H1 (cell line): ENCODE data around the gene TNIP3. TPM values are rescaled to one million over a fixed set of nuclear protein-coding genes. Genes with fewer than 3 reads are reported as not detected.
"Not testable (repeated sequence)": the region's sequence is repeated elsewhere in the genome, so short reads cannot be mapped to it uniquely, and the experiment has no call there.

Experiments
- CTCF ChIA-PET: fragments of 300-600 bp; sonication (Branson Sonifier 250); formaldehyde crosslinking; loops from one replicate; lab custom pipeline; 2021; ENCODE audit not compliant: partially characterized antibody; lab: Charles Lee
- POLR2A ChIA-PET: fragments of 300-600 bp; sonication (Branson Sonifier 250); formaldehyde crosslinking; loops from one replicate; lab custom pipeline; 2021; ENCODE audit warnings: inconsistent platforms; ENCODE audit not compliant: partially characterized antibody; lab: Charles Lee
- DNase-seq, 2 experiments: peaks; one replicate each; pipeline versions ENCODE4 v3.0.0 to v3.0.0-alpha.2; 2010 to 2022; ENCODE audit warnings: low spot score in 2 of 2, low read depth in 1 of 2, mixed read lengths in 1 of 2
- FAIRE-seq: peaks from 2 replicates; lab custom pipeline; 2011; peaks lifted over from hg19 to GRCh38; lab: Jason Lieb, UNC
- H2AFZ ChIP-seq: 2 replicates; pipeline ENCODE4 v1.8.1; 2012; ENCODE audit warnings: low read length, inconsistent platforms
- H2AK5ac ChIP-seq: 2 replicates; pipeline ENCODE4 v1.6.1; 2013; ENCODE audit warnings: low read depth, low read length
- H2BK120ac ChIP-seq: replicated peaks from 2 replicates; pipeline ENCODE3; 2013; ENCODE audit warnings: low read depth, low read length, inconsistent platforms
- H2BK12ac ChIP-seq: 2 replicates; pipeline ENCODE4 v1.6.1; 2013; ENCODE audit warnings: low read depth, low read length
- H2BK15ac ChIP-seq: 2 replicates; pipeline ENCODE4 v1.6.1; 2013; ENCODE audit warnings: low read length
- H2BK20ac ChIP-seq: 2 replicates; pipeline ENCODE4 v1.6.1; 2013; ENCODE audit warnings: low read length
- H2BK5ac ChIP-seq: 2 replicates; pipeline ENCODE4 v1.6.1; 2013; ENCODE audit warnings: low read depth, low read length
- H3K14ac ChIP-seq: 2 replicates; pipeline ENCODE4 v1.6.1; 2013; ENCODE audit warnings: inconsistent platforms; ENCODE audit not compliant: insufficient read length
- H3K18ac ChIP-seq: 2 replicates; pipeline ENCODE4 v1.6.1; 2013; ENCODE audit warnings: low read length; ENCODE audit errors: extremely low read depth
- H3K23ac ChIP-seq: 2 replicates; pipeline ENCODE4 v1.6.1; 2013; ENCODE audit warnings: inconsistent platforms; ENCODE audit not compliant: insufficient read length
- H3K23me2 ChIP-seq: 2 replicates; pipeline ENCODE4 v1.6.1; 2013; ENCODE audit warnings: low read depth, low read length
- H3K27ac ChIP-seq: 2 replicates; pipeline ENCODE4 v1.6.1; 2011; ENCODE audit warnings: low read depth, low read length, inconsistent platforms
- H3K27me3 ChIP-seq, 4 experiments: replicated peaks in 1 of 4; 1 replicate in 1 of 4; 2 replicates in 3 of 4; pipeline versions ENCODE4 v1.6.1 to v1.8.1; 2011 to 2013; ENCODE audit warnings: low read length in 3 of 4, mild to moderate bottlenecking in 3 of 4, inconsistent platforms in 2 of 4, mixed read lengths in 2 of 4, moderate library complexity in 1 of 4; ENCODE audit not compliant: control insufficient read depth in 3 of 4, insufficient read depth in 3 of 4; ENCODE audit errors: extremely low read depth in 1 of 4
- H3K36me3 ChIP-seq, 4 experiments: 2 replicates each; pipeline versions ENCODE4 v1.6.1 to v1.8.1; 2011 to 2013; ENCODE audit warnings: mild to moderate bottlenecking in 4 of 4, low read length in 3 of 4, moderate library complexity in 2 of 4, control low read depth in 1 of 4, inconsistent platforms in 1 of 4; ENCODE audit not compliant: insufficient read depth in 4 of 4, control insufficient read depth in 2 of 4
- H3K4ac ChIP-seq: replicated peaks from 2 replicates; pipeline ENCODE3; 2013; ENCODE audit warnings: low read length, low read depth, mixed read lengths, inconsistent platforms; ENCODE audit not compliant: insufficient read length
- H3K4me1 ChIP-seq, 4 experiments: replicated peaks in 1 of 4; 1 replicate in 1 of 4; 2 replicates in 3 of 4; pipeline versions ENCODE4 v1.6.1 to v1.8.1; 2011 to 2013; ENCODE audit warnings: low read length in 3 of 4, inconsistent platforms in 2 of 4, mixed read lengths in 1 of 4; ENCODE audit not compliant: insufficient read depth in 4 of 4, control insufficient read depth in 3 of 4
- H3K4me2 ChIP-seq, 2 experiments: 2 replicates each; pipeline versions ENCODE4 v1.6.1 to v1.8.1; 2011 to 2013; ENCODE audit warnings: low read depth in 2 of 2, low read length in 2 of 2, control low read depth in 1 of 2, inconsistent platforms in 1 of 2, mild to moderate bottlenecking in 1 of 2; ENCODE audit not compliant: insufficient read depth in 1 of 2
- H3K4me3 ChIP-seq, 4 experiments: fragments of 200-600, 300-600 bp in 1 of 4; sonication (generic), shearing (Covaris generic), sonication (Bioruptor Twin) in 1 of 4; 2 replicates each; pipeline versions ENCODE4 v1.5.1 to v1.8.1; 2011 to 2016; ENCODE audit warnings: low read length in 4 of 4, low read depth in 3 of 4, control low read depth in 2 of 4, inconsistent platforms in 2 of 4, mild to moderate bottlenecking in 2 of 4, mixed read lengths in 1 of 4, moderate library complexity in 1 of 4; ENCODE audit not compliant: insufficient read depth in 2 of 4; ENCODE audit errors: extremely low read depth in 1 of 4
- H3K56ac ChIP-seq: replicated peaks from 2 replicates; pipeline ENCODE3; 2013; ENCODE audit warnings: low read depth, mild to moderate bottlenecking, mixed read lengths, low read length, inconsistent platforms; ENCODE audit not compliant: insufficient read length
- H3K79me1 ChIP-seq: 2 replicates; pipeline ENCODE4 v1.6.1; 2013; ENCODE audit warnings: low read depth, low read length, control low read depth
- H3K79me2 ChIP-seq, 2 experiments: 2 replicates each; pipeline versions ENCODE4 v1.6.1 to v1.8.1; 2012 to 2013; ENCODE audit warnings: low read length in 2 of 2, mild to moderate bottlenecking in 2 of 2, inconsistent platforms in 1 of 2; ENCODE audit not compliant: insufficient read depth in 2 of 2, control insufficient read depth in 1 of 2
- H3K9ac ChIP-seq, 4 experiments: replicated peaks in 1 of 4; 1 replicate in 1 of 4; 2 replicates in 3 of 4; pipeline versions ENCODE4 v1.6.1 to v1.8.1; 2011 to 2013; ENCODE audit warnings: low read depth in 3 of 4, low read length in 3 of 4, control low read depth in 2 of 4, mild to moderate bottlenecking in 2 of 4, moderate library complexity in 2 of 4, inconsistent platforms in 1 of 4; ENCODE audit errors: extremely low read depth in 1 of 4
- H3K9me3 ChIP-seq, 2 experiments: 2 replicates each; pipeline versions ENCODE4 v1.6.1 to v1.8.1; 2012 to 2013; ENCODE audit warnings: mild to moderate bottlenecking in 2 of 2, moderate library complexity in 2 of 2, control low read depth in 1 of 2, inconsistent platforms in 1 of 2, low read depth in 1 of 2, low read length in 1 of 2, mixed read lengths in 1 of 2; ENCODE audit not compliant: insufficient read depth in 2 of 2
- H4K20me1 ChIP-seq, 2 experiments: replicated peaks in 1 of 2; 2 replicates each; pipeline versions ENCODE3 to v1.8.1; 2011 to 2013; ENCODE audit warnings: inconsistent platforms in 2 of 2, low read length in 2 of 2, mild to moderate bottlenecking in 1 of 2; ENCODE audit not compliant: insufficient read depth in 2 of 2, control insufficient read depth in 1 of 2
- H4K5ac ChIP-seq: 2 replicates; pipeline ENCODE4 v1.6.1; 2013; ENCODE audit warnings: low read length, low read depth, mixed read lengths, inconsistent platforms; ENCODE audit not compliant: insufficient read length
- H4K8ac ChIP-seq: 2 replicates; pipeline ENCODE4 v1.8.0; 2013; ENCODE audit warnings: mild to moderate bottlenecking, moderate library complexity, low read length, inconsistent platforms; ENCODE audit not compliant: insufficient read depth; ENCODE audit errors: extremely low read depth
- H4K91ac ChIP-seq: replicated peaks from 2 replicates; pipeline ENCODE3; 2013; ENCODE audit warnings: low read length, mixed read lengths, inconsistent platforms; ENCODE audit not compliant: insufficient read length
- WGBS, 2 experiments: shearing (Covaris generic) in 1 of 2; methylation state at CpG; one replicate each; pipeline versions ENCODE4 v1.1.6 to v1.1.7; 2013 to 2015; ENCODE audit warnings: low lambda C conversion rate in 2 of 2, mixed read lengths in 2 of 2, inconsistent platforms in 1 of 2, low coverage in 1 of 2, missing lambda C conversion rate in 1 of 2; ENCODE audit not compliant: insufficient replicate concordance in 2 of 2, insufficient coverage in 1 of 2, insufficient read length in 1 of 2; ENCODE audit errors: extremely low coverage in 1 of 2, missing lambda C conversion rate in 1 of 2; 5-methylcytosine and 5-hydroxymethylcytosine counted together
- polyA plus RNA-seq, 7 experiments: library from polyadenylated mRNA; depleted of rRNA in 3 of 7; stranded (reverse) in 5 of 7; unstranded in 2 of 7; fragments of >200 nt in 5 of 7; fragments of 200-250 nt in 2 of 7; gene quantifications; 1 replicate in 5 of 7; 2 replicates in 1 of 7; 4 replicates in 1 of 7; pipeline versions ENCODE4 v1.2.1 to v1.2.3, GENCODE V29; 2011 to 2013; ENCODE audit warnings: missing spikeins in 2 of 7, mixed read lengths in 2 of 7
- total RNA-seq: library from RNA; stranded (reverse); fragmentation: NEBNext Ultra II Directional; extraction: Animal tissue kit (Norgen Biotek cat#: 25700); gene quantifications from 2 replicates; pipeline ENCODE4 v1.2.1, GENCODE V29; 2021

TNIP3 gene
- total and polyA plus RNA-seq, 2 of the 8 experiments (the other 6 are each of a cell fraction or from before 2014, with no cell fraction given), result not detected

DNA sequence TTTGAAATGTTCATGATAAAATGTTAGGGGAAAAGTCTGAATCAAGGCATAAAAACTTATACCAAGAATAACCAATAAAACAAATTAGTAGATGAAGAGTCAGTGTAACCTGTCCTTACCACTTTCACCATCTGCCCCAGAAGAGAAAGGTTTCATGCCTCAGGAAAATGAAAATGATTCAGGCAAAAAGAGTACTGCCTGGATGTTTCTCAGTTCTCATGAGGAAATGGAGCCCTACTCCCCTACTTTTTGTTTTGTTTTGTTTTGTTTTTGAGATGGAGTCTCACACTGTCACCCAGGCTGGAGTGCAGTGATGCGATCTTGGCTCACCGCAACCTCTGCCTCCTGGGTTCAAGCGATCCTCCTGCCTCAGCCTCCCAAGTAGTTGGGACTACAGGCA, 7.4 kb upstream of the TNIP3 start:
- H2BK120ac ChIP-seq, H2BK20ac ChIP-seq, FAIRE-seq, H3K27me3 ChIP-seq, H3K9ac ChIP-seq, H3K14ac ChIP-seq, H3K36me3 ChIP-seq, H4K20me1 ChIP-seq, DNase-seq, H2BK15ac ChIP-seq, H4K8ac ChIP-seq, H2AFZ ChIP-seq, H2AK5ac ChIP-seq, H2BK5ac ChIP-seq, H3K79me1 ChIP-seq, H3K9me3 ChIP-seq, H3K23ac ChIP-seq, H3K79me2 ChIP-seq, H3K23me2 ChIP-seq, H3K4me3 ChIP-seq, H3K27ac ChIP-seq, H3K4ac ChIP-seq, POLR2A ChIA-PET, H3K18ac ChIP-seq, H3K4me2 ChIP-seq, H4K91ac ChIP-seq, H2BK12ac ChIP-seq, H3K4me1 ChIP-seq, H3K56ac ChIP-seq, H4K5ac ChIP-seq: not testable (repeated sequence)
- CTCF ChIA-PET, result interaction anchor here (0.8 to 3.6 kb wide), 2 partner anchors 15 to 21 kb away, joined by 3 to 13 read pairs; no protein-coding TSS in a partner anchor
- WGBS, 2 experiments, result 90% methylated on average over 2 of the region's 3 CpGs; no CpG with 5 or more reads in 1 of the 2 experiments
